ENCODE measurements around the gene ANTXR1.

Gene ANTXR1

GRCh38 chr2:69030800-69031428 is 17.9 kb downstream of the ANTXR1 start:
- DNase-seq = no peak
- Histone ChIP-seq H3K27me3 (ENCODE audit: insufficient read depth, low read depth, severe bottlenecking) (no peaks in the 10 kb centered on the region), H3K36me3 (no peaks in the 10 kb centered on the region), H3K4me3 (ENCODE audit: low read depth, low read length) (no peak overlapping the region), H3K9me3 (ENCODE audit: severe bottlenecking) (no peaks in the 10 kb centered on the region), H3K27ac (no peak overlapping the region)
- no peak for TF ChIP-seq CTCF (IDR thresholded peaks at IDR 0.05; ENCODE audit: low read depth, low read length)

GRCh38 chr2:69031466-69031865 is 18.5 kb downstream of the ANTXR1 start:
- Histone ChIP-seq H3K27ac (no peak overlapping the region), H3K9me3 (ENCODE audit: severe bottlenecking) (no peaks in the 10 kb centered on the region), H3K4me3 (ENCODE audit: low read depth, low read length) (no peak overlapping the region), H3K27me3 (ENCODE audit: insufficient read depth, low read depth, severe bottlenecking) (no peaks in the 10 kb centered on the region), H3K36me3 (no peaks in the 10 kb centered on the region)
- no peak for TF ChIP-seq CTCF (IDR thresholded peaks at IDR 0.05; ENCODE audit: low read depth, low read length)
- no peak for DNase-seq

- H3K27me3 ChIP-seq (ENCODE audit: insufficient read depth, low read depth, severe bottlenecking) = no peaks in the 10 kb centered on the region
- no peak overlapping the region for H3K27ac ChIP-seq
- no peak for TF ChIP-seq CTCF (IDR thresholded peaks at IDR 0.05; ENCODE audit: low read depth, low read length)
- no peaks in the 10 kb centered on the region for H3K9me3 ChIP-seq (ENCODE audit: severe bottlenecking)
- no peak overlapping the region for H3K4me3 ChIP-seq (ENCODE audit: low read depth, low read length)
- DNase-seq = no peak
- H3K36me3 ChIP-seq = no peaks in the 10 kb centered on the region; the same call in 1 of the 2 replicates
These were observed 19.4 kb downstream of the ANTXR1 start for GRCh38 chr2:69032336-69032735.

GRCh38 chr2:69033461-69034095 is 20.6 kb downstream of the ANTXR1 start:
- no peak for DNase-seq
- no peak overlapping the region for H3K4me3 ChIP-seq (ENCODE audit: low read depth, low read length)
- TF ChIP-seq CTCF (IDR thresholded peaks at IDR 0.05; ENCODE audit: low read depth, low read length) = no peak
- no peaks in the 10 kb centered on the region for H3K27me3 ChIP-seq (ENCODE audit: insufficient read depth, low read depth, severe bottlenecking)
- no peaks in the 10 kb centered on the region; the same call in 1 of the 2 replicates for H3K36me3 ChIP-seq
- no peaks in the 10 kb centered on the region for H3K9me3 ChIP-seq (ENCODE audit: severe bottlenecking)
- H3K27ac ChIP-seq = no peak overlapping the region

- H3K27me3 ChIP-seq (ENCODE audit: insufficient read depth, low read depth, severe bottlenecking) = no peaks in the 10 kb centered on the region
- H3K36me3 ChIP-seq = no peaks in the 10 kb centered on the region; the same call in 1 of the 2 replicates
- DNase-seq = no peak
- TF ChIP-seq CTCF (IDR thresholded peaks at IDR 0.05; ENCODE audit: low read depth, low read length) = no peak
- no peaks in the 10 kb centered on the region for H3K9me3 ChIP-seq (ENCODE audit: severe bottlenecking)
- H3K27ac ChIP-seq = no peak overlapping the region
- no peak overlapping the region for H3K4me3 ChIP-seq (ENCODE audit: low read depth, low read length)
These were observed 21.1 kb downstream of the ANTXR1 start for GRCh38 chr2:69034122-69034521.
